Mesodermal cell (in vitro differentiated cells): ENCODE data around the gene SLC7A6OS.

Experiments
- H3K27ac ChIP-seq: 2 replicates; pipeline ENCODE4 v1.7.0; 2013; ENCODE audit warnings: mild to moderate bottlenecking, low read depth, low read length, moderate library complexity; ENCODE audit not compliant: severe bottlenecking
- H3K36me3 ChIP-seq: 2 replicates; pipeline ENCODE4 v1.7.1; 2013; ENCODE audit warnings: mild to moderate bottlenecking, low read length, moderate library complexity; ENCODE audit not compliant: control insufficient read depth, insufficient read depth
- H3K4me1 ChIP-seq: one replicate; pipeline ENCODE4 v1.7.1; 2013; ENCODE audit warnings: mild to moderate bottlenecking, low read length; ENCODE audit not compliant: insufficient read depth, control insufficient read depth, poor library complexity, severe bottlenecking
- H3K4me3 ChIP-seq: 2 replicates; pipeline ENCODE4 v1.7.0; 2013; ENCODE audit warnings: low read length, control low read depth, mild to moderate bottlenecking; ENCODE audit not compliant: insufficient read depth, poor library complexity, severe bottlenecking; ENCODE audit errors: extremely low read depth
- H3K9me3 ChIP-seq: 2 replicates; pipeline ENCODE4 v1.7.1; 2013; ENCODE audit warnings: mild to moderate bottlenecking, low read length, moderate library complexity; ENCODE audit not compliant: control insufficient read depth
- WGBS, 2 experiments: methylation state at CpG; one replicate each; pipeline ENCODE4 v1.1.5; 2013; ENCODE audit warnings: missing lambda C conversion rate in 2 of 2; ENCODE audit not compliant: insufficient coverage in 2 of 2; 5-methylcytosine and 5-hydroxymethylcytosine counted together

SLC7A6OS gene

DNA sequence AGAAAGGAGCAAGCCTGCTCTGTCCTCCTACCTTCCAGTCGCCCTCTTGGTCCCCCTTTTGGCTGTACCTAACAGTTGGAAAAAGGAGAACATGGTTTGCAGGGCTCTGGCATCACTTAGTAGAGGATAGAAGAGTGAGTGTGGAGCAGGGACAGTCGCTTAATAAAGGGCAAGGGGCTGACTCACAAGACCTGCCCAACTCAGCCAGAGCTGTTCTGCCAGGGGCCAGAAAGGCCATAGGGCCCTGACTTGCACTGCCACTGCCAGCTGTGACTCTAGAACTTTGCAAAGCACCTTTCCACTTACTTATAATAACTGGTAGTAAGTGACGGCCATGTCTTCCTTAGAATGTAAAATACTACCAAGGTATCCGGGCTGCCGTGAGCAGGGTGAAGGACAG is 13.6 kb upstream of the SLC7A6OS start:
- Histone ChIP-seq H3K4me1 (peaks cover 6% of the 10 kb centered on the region), H3K27ac (no peak overlapping the region), H3K9me3 (no peaks in the 10 kb centered on the region), H3K36me3 (peaks cover 45% of the 10 kb centered on the region), H3K4me3 (no peak overlapping the region)
- WGBS, 2 experiments, result 98 to 100% methylated on average over 4 to 5 of the region's 5 CpGs

GRCh38 chr16:68319185-68319908 is 8.6 kb upstream of the SLC7A6OS start:
- H3K4me1 ChIP-seq, result no peaks in the 10 kb centered on the region
- H3K9me3 ChIP-seq, result no peaks in the 10 kb centered on the region
- H3K4me3 ChIP-seq, result no peak overlapping the region
- peaks cover 57% of the 10 kb centered on the region for H3K36me3 ChIP-seq
- H3K27ac ChIP-seq, result no peak overlapping the region
- WGBS, 2 experiments, result 93 to 96% methylated on average over 3 to 5 of the region's 6 CpGs

GRCh38 chr16:68313116-68313515 is 2.4 kb upstream of the SLC7A6OS start:
- Histone ChIP-seq H3K36me3 (peaks cover 41% of the 10 kb centered on the region), H3K27ac (no peak overlapping the region)
- WGBS, 2 experiments, result 90 to 100% methylated on average over 1 to 4 of the region's 4 CpGs

GRCh38 chr16:68310437-68310773 is 341 bp downstream of the SLC7A6OS start:
- WGBS, 2 experiments, result 0 to 1% methylated on average over 25 to 29 of the region's 29 CpGs
- Histone ChIP-seq H3K4me3 (peak overlapping the region; percentile 90), H3K27ac (peak overlapping the region; percentile 80), H3K36me3 (peaks cover 35% of the 10 kb centered on the region), H3K4me1 (peaks cover 4% of the 10 kb centered on the region), H3K9me3 (no peaks in the 10 kb centered on the region)

More at GRCh38 chr16:68313116-68313515, 2.4 kb upstream of the SLC7A6OS start:
- H3K4me1 ChIP-seq, result peaks cover 4% of the 10 kb centered on the region
- H3K4me3 ChIP-seq, result no peak overlapping the region
- H3K9me3 ChIP-seq, result no peaks in the 10 kb centered on the region

DNA sequence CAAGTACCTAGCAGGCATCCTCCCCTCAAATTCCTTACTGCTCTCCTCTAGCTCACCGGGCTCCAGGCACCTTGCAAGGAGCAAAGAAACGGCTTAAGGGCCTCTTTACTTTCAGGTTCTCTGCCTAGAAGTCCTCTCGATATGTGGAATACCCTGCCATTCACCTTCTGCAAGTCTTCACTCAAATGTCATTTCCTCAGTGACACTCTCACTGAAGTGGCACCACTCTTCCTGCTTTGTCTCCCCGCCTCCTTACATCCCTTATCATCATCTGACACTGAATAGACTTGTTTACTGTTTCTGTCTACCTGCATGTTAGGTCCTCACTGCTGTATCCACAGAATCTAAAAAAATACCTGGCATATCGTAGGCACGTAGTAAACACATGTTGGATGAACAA is 947 bp downstream of the SLC7A6OS start:
- Histone ChIP-seq H3K4me1 (peaks cover 4% of the 10 kb centered on the region), H3K36me3 (peaks cover 41% of the 10 kb centered on the region), H3K9me3 (no peaks in the 10 kb centered on the region), H3K4me3 (peak overlapping the region; percentile 90), H3K27ac (peak overlapping the region; percentile 80)
- WGBS, 2 experiments, result 68 to 74% methylated on average over 6 of the region's 6 CpGs

- Histone ChIP-seq H3K27ac (no peak overlapping the region), H3K4me3 (no peak overlapping the region), H3K9me3 (no peaks in the 10 kb centered on the region), H3K4me1 (peaks cover 4% of the 10 kb centered on the region), H3K36me3 (peaks cover 63% of the 10 kb centered on the region)
- 93 to 100% methylated on average over 1 to 3 of the region's 3 CpGs for WGBS, 2 experiments
Observed at GRCh38 chr16:68306633-68307032, 4.1 kb downstream of the SLC7A6OS start.

- Histone ChIP-seq H3K4me1 (peaks cover 28% of the 10 kb centered on the region), H3K9me3 (no peaks in the 10 kb centered on the region), H3K27ac (peak overlapping the region; percentile 29), H3K36me3 (peaks cover 91% of the 10 kb centered on the region), H3K4me3 (no peak overlapping the region)
- WGBS, 2 experiments, result 81 to 98% methylated on average over 5 to 6 of the region's 7 CpGs
Observed at GRCh38 chr16:68300734-68301459, 9.8 kb downstream of the SLC7A6OS start.

- 95 to 100% methylated on average over 7 to 8 of the region's 11 CpGs for WGBS, 2 experiments
- peaks cover 97% of the 10 kb centered on the region for H3K36me3 ChIP-seq
- H3K27ac ChIP-seq, result peak overlapping the region; percentile 29
- H3K4me3 ChIP-seq, result no peak overlapping the region
- no peaks in the 10 kb centered on the region for H3K9me3 ChIP-seq
- H3K4me1 ChIP-seq, result peaks cover 28% of the 10 kb centered on the region
Observed at GRCh38 chr16:68299571-68300453, 10.9 kb downstream of the SLC7A6OS start.

DNA sequence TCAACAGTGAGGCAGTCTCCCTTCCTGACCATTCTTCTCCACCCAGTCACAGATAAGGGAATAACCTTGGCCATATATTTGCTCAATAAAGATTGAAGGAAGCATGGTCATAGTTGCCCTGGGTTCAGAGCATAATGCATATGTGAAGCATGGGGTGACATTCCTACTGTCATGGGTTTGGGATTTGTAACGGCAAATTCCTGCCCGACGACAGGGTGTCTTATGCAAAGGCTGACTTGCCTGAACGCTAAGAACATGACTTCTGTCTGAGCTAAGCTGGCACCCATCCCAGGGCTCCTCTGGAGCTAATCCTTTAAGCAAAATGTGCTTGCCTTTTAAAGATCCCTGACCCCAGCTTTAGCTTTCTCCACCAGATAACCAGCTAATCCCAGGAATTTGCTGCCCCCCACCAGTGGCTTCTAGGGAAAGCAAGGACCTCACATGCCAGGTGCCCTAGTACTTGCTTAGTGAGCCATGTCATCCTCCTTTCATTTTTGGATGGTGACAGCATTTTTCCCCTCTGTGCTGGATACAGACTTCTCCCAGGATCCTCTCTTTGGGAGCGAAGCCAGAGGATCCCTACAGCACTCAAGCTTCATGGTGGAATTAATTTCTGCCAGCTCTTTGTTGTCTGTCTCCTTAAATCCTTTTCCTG is 11.7 kb downstream of the SLC7A6OS start:
- H3K4me3 ChIP-seq, result no peak overlapping the region
- H3K4me1 ChIP-seq, result peaks cover 28% of the 10 kb centered on the region
- 85 to 91% methylated on average over 4 to 5 of the region's 5 CpGs for WGBS, 2 experiments
- H3K27ac ChIP-seq, result no peak overlapping the region
- H3K9me3 ChIP-seq, result no peaks in the 10 kb centered on the region
- peaks cover 97% of the 10 kb centered on the region for H3K36me3 ChIP-seq

DNA sequence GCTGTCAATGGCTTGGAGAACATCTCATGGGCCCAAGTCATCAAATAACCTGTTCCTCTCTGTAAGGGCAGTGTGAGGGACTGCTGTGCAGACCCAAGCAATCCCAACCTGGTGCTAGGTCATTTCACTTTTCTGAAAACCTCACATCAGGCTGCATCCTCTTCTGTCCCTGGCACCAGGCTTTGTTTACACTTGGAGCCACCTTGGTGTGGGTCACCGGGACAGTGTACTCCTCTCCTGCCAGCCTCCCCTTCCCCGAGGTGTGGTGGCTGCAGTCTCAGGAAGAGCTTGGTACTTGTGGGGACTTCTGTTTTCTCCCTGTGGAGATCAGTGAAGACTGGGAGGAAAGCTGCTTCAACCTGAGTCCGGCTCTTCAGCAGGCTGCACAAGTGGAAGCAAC is 12.4 kb downstream of the SLC7A6OS start:
- no peaks in the 10 kb centered on the region for H3K9me3 ChIP-seq
- H3K27ac ChIP-seq, result no peak overlapping the region
- no peak overlapping the region for H3K4me3 ChIP-seq
- H3K4me1 ChIP-seq, result peaks cover 28% of the 10 kb centered on the region
- peaks cover 94% of the 10 kb centered on the region for H3K36me3 ChIP-seq
- 91 to 100% methylated on average over 1 to 2 of the region's 3 CpGs for WGBS, 2 experiments
